GM19463 (cell line): ENCODE results near the gene LY6G6C.
A peak's percentile ranks its signal among the peaks of the same experiment; 100 is the strongest.

Experiments
- ATAC-seq: cut with Tn5 transposase; IDR thresholded peaks from one replicate; pipeline ENCODE4 v1.9.1; 2021; ENCODE audit warnings: mild to moderate bottlenecking, moderate library complexity; ENCODE audit not compliant: unreplicated experiment

Gene LY6G6C

GRCh38 chr6:31742894-31743293 lies 21.3 kb upstream of the LY6G6C start:
- ATAC-seq: no peak

GRCh38 chr6:31741815-31742214 lies 20.3 kb upstream of the LY6G6C start:
- no peak for ATAC-seq

GRCh38 chr6:31740397-31741223 lies 19.1 kb upstream of the LY6G6C start:
- no peak for ATAC-seq

GRCh38 chr6:31739639-31740396 lies 18.3 kb upstream of the LY6G6C start, which contains the start of gene MSH5:
Gene MSH5, plus strand, starts transcription at chr6:31740005. Its CDS starts 462 bp downstream, at chr6:31740467.
- peak; percentile 67 for ATAC-seq

GRCh38 chr6:31737991-31738979 lies 16.7 kb upstream of the LY6G6C start:
- no peak for ATAC-seq

GRCh38 chr6:31737315-31737990 lies 15.9 kb upstream of the LY6G6C start:
- ATAC-seq: no peak

- no peak for ATAC-seq
Measured at GRCh38 chr6:31736768-31737314, 15.3 kb upstream of the LY6G6C start.

GRCh38 chr6:31736021-31736767 lies 14.6 kb upstream of the LY6G6C start, which contains the start of gene CLIC1:
Gene CLIC1, minus strand, starts transcription at chr6:31736530. Its CDS starts 230 bp downstream, at chr6:31736300.
- peak; percentile 27 for ATAC-seq

- ATAC-seq: peak; percentile 29
Measured at GRCh38 chr6:31734821-31735406, 13.4 kb upstream of the LY6G6C start.

GRCh38 chr6:31734247-31734820 lies 12.8 kb upstream of the LY6G6C start:
- no peak for ATAC-seq

GRCh38 chr6:31733734-31734133 lies 12.2 kb upstream of the LY6G6C start:
- no peak for ATAC-seq

- no peak for ATAC-seq
Measured at GRCh38 chr6:31732029-31732428, 10.5 kb upstream of the LY6G6C start.

GRCh38 chr6:31730631-31731086 lies 9.1 kb upstream of the LY6G6C start:
- ATAC-seq: no peak

GRCh38 chr6:31729979-31730630 lies 8.6 kb upstream of the LY6G6C start:
- ATAC-seq: no peak

GRCh38 chr6:31729515-31729978 lies 8.0 kb upstream of the LY6G6C start:
- ATAC-seq: peak; percentile 48

- ATAC-seq: no peak
Measured at GRCh38 chr6:31728767-31729514, 7.4 kb upstream of the LY6G6C start, which contains the start of gene DDAH2. Gene DDAH2, minus strand, starts transcription at chr6:31729299. Its CDS starts 138 bp downstream, at chr6:31729161.
